ENCODE measurements around the gene SLC16A8.

DNA sequence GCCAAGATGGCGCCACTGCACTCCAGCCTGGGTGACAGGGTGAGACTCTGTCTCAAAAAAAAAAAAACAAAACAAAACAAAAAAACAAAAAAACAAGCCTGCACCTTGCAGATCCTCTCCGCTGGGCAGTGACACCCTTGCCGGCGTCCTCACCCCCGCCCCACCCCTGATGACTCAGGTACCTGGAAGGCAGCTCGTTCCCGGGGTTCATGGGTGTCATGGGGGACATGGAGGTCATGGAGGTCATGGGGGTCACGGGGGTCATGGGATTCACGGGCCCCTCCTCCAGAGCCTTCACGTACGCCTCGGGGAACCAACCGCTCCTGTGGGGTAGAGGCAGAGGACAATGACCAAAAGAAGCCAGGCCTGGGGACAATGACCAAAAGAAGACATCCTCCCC, 3.0 kb upstream of the SLC16A8 start:
- TF ChIP-seq REST (IDR thresholded peaks at IDR 0.05; ENCODE audit: unreplicated experiment) (no peak), CTCF (conservative IDR thresholded peaks at IDR 0.05; ENCODE audit: low read depth in 2 of 2) (no peak), EZH2 (IDR thresholded peaks at IDR 0.05; ENCODE audit: low read depth, unreplicated experiment) (no peak), POLR2AphosphoS5 (IDR thresholded peaks at IDR 0.05; ENCODE audit: low read depth) (no peak), EZH2phosphoT487 (IDR thresholded peaks at IDR 0.05; ENCODE audit: unreplicated experiment) (no peak), JUNB (IDR thresholded peaks at IDR 0.05; ENCODE audit: unreplicated experiment) (no peak), NANOG (IDR thresholded peaks at IDR 0.05; ENCODE audit: borderline replicate concordance) (no peak), CREB1 (CRISPR knock-in tag; IDR thresholded peaks at IDR 0.05; ENCODE audit: low read depth) (no peak), ZNF331 (CRISPR knock-in tag; IDR thresholded peaks at IDR 0.05; ENCODE audit: low read depth) (no peak), STAT1 (IDR thresholded peaks at IDR 0.05; ENCODE audit: unreplicated experiment) (no peak)
- TF ChIP-seq, protein P1, sequence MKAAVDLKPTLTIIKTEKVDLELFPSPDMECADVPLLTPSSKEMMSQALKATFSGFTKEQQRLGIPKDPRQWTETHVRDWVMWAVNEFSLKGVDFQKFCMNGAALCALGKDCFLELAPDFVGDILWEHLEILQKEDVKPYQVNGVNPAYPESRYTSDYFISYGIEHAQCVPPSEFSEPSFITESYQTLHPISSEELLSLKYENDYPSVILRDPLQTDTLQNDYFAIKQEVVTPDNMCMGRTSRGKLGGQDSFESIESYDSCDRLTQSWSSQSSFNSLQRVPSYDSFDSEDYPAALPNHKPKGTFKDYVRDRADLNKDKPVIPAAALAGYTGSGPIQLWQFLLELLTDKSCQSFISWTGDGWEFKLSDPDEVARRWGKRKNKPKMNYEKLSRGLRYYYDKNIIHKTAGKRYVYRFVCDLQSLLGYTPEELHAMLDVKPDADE (IDR thresholded peaks at IDR 0.05) = no peak
